ENCODE measurements around the gene PCDHA6.
"Not testable (repeated sequence)": the region's sequence is repeated elsewhere in the genome, so short reads cannot be mapped to it uniquely, and the experiment has no call there.

Gene PCDHA6

DNA sequence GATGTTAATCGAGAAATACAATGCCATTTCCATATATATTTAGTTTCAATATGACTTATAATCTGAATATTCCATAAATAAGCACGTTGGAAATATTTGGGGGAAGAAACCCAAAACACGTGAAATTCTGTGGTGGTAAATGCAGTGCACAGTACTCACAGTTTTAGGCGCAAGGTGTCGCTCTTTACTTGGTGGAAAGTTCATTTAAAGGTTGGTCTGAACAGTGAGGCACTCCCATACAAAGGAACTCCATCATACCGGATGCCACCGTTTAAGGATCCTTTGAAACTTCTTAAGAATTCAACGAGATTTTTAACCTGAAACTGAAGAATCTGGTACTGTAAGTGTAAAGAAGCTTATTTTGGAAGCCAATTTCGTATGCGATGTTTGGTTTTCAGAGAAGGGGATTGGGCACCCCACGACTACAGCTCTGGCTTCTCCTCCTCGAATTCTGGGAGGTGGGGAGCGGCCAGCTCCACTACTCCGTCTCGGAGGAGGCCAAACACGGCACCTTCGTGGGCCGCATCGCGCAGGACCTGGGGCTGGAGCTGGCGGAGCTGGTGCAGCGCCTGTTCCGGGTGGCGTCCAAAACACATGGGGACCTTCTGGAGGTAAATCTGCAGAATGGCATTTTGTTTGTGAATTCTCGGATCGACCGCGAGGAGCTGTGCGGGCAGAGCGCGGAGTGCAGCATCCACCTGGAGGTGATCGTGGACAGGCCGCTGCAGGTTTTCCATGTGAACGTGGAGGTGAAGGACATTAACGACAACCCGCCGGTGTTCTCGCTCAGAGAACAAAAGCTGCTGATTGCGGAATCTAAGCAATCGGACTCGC, 41.2 kb downstream of the PCDHA6 start, which contains the start of gene PCDHA11:
Gene PCDHA11, plus strand, starts transcription at position 237 of the 834 bp plus-strand sequence. Its CDS starts 147 bp downstream, at position 384.
- H3K36me3 Mint-ChIP-seq: no peaks in the 10 kb centered on the region
- DNase-seq (ENCODE audit: low spot score in 2 of 2) (no peak), ATAC-seq (ENCODE audit: low read depth) (no peak)
- H3K9me3 Mint-ChIP-seq: peaks cover 2% of the 10 kb centered on the region
- H3K4me1 Mint-ChIP-seq: no peaks in the 10 kb centered on the region
- H3K27me3 Mint-ChIP-seq: peaks cover 3% of the 10 kb centered on the region
- H3K27ac Mint-ChIP-seq: no peak within 1 kb of the TSS
- no peak within 1 kb of the TSS for H3K4me3 Mint-ChIP-seq

DNA sequence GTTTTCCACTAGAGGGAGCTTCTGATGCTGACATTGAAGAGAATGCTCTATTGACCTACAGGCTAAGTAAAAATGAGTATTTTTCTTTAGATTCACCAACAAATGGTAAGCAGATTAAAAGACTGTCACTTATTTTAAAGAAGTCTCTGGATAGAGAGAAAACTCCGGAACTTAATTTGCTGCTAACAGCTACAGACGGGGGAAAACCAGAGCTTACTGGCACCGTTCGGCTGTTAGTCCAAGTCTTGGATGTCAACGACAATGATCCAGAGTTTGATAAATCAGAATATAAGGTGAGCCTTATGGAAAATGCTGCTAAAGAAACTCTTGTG, 41.8 kb downstream of the PCDHA6 start:
- Mint-ChIP-seq H3K27me3 (peaks cover 6% of the 10 kb centered on the region), H3K36me3 (no peaks in the 10 kb centered on the region), H3K9me3 (peaks cover 2% of the 10 kb centered on the region), H3K27ac (no peak overlapping the region), H3K4me3 (no peak overlapping the region), H3K4me1 (no peaks in the 10 kb centered on the region)
- DNase-seq (ENCODE audit: low spot score in 2 of 2) (no peak), ATAC-seq (ENCODE audit: low read depth) (no peak)

DNA sequence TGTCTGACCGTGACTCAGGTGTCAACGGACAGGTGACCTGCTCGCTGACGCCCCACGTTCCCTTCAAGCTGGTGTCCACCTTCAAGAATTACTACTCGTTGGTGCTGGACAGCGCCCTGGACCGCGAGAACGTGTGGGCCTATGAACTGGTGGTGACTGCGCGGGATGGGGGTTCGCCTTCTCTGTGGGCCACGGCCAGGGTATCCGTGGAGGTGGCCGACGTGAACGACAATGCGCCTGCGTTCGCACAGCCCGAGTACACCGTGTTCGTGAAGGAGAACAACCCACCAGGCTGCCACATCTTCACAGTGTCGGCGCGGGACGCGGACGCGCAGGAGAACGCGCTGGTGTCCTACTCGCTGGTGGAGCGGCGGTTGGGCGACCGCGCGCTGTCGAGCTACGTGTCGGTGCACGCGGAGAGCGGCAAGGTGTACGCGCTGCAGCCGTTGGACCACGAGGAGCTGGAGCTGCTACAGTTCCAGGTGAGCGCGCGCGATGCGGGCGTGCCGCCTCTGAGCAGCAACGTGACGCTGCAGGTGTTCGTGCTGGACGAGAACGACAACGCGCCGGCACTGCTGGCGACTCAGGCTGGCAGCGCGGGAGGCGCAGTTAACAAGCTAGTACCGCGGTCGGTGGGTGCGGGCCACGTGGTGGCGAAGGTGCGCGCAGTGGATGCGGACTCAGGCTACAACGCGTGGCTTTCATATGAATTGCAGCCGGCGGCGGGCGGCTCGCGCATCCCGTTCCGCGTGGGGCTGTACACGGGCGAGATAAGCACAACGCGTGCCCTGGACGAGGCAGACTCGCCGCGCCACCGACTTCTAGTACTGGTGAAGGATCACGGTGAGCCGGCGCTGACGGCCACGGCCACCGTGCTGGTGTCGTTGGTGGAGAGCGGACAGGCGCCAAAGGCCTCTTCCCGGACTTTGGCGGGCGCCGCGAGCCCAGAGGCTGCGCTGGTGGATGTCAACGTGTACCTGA, 42.8 kb downstream of the PCDHA6 start:
- no peak overlapping the region for H3K4me3 Mint-ChIP-seq
- no peaks in the 10 kb centered on the region for H3K36me3 Mint-ChIP-seq
- peaks cover 6% of the 10 kb centered on the region for H3K27me3 Mint-ChIP-seq
- ATAC-seq (ENCODE audit: low read depth) (no peak), DNase-seq (ENCODE audit: low spot score in 2 of 2) (no peak)
- no peak overlapping the region for H3K27ac Mint-ChIP-seq
- H3K9me3 Mint-ChIP-seq: peaks cover 2% of the 10 kb centered on the region
- no peaks in the 10 kb centered on the region for H3K4me1 Mint-ChIP-seq

DNA sequence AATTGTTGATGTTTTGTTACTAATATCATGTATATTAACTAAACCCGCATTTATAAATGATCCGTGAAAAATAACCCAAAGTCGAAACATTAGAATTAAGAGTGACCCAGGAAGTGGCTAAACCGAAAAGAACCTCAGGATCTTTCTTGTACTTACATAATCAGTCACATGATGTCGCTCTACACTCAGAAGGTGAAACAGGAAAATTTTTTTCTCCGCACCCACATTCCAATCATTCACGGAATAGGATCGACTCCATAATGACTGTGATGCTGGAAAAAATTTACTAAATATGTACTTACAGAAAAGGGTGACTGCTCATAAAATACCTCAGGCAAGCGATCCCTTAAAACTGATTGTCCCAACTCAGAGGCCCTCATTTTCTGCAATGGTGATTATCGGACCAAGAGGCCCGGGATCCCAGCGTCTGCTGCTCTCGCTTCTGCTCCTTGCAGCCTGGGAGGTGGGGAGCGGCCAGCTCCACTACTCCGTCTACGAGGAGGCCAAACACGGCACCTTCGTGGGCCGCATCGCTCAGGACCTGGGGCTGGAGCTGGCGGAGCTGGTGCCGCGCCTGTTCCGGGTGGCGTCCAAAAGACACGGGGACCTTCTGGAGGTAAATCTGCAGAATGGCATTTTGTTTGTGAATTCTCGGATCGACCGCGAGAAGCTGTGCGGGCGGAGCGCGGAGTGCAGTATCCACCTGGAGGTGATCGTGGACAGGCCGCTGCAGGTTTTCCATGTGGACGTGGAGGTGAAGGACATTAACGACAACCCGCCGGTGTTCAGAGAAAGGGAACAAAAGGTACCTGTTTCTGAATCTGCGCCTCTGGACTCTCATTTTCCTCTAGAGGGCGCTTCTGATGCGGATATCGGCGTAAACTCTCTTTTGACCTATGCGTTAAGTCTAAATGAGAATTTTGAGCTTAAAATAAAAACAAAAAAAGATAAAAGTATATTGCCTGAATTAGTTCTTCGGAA, 47.6 kb downstream of the PCDHA6 start, which contains the start of gene PCDHA12:
Gene PCDHA12, plus strand, starts transcription at position 224 of the 981 bp plus-strand sequence. Its CDS starts 165 bp downstream, at position 389.
- no peak within 1 kb of the TSS for H3K27ac Mint-ChIP-seq
- no peaks in the 10 kb centered on the region for H3K36me3 Mint-ChIP-seq
- H3K4me1 Mint-ChIP-seq: no peaks in the 10 kb centered on the region
- peaks cover 10% of the 10 kb centered on the region for H3K27me3 Mint-ChIP-seq
- ATAC-seq (ENCODE audit: low read depth) (no peak), DNase-seq (ENCODE audit: low spot score in 2 of 2) (no peak)
- peaks cover 4% of the 10 kb centered on the region for H3K9me3 Mint-ChIP-seq
- H3K4me3 Mint-ChIP-seq: no peak within 1 kb of the TSS

DNA sequence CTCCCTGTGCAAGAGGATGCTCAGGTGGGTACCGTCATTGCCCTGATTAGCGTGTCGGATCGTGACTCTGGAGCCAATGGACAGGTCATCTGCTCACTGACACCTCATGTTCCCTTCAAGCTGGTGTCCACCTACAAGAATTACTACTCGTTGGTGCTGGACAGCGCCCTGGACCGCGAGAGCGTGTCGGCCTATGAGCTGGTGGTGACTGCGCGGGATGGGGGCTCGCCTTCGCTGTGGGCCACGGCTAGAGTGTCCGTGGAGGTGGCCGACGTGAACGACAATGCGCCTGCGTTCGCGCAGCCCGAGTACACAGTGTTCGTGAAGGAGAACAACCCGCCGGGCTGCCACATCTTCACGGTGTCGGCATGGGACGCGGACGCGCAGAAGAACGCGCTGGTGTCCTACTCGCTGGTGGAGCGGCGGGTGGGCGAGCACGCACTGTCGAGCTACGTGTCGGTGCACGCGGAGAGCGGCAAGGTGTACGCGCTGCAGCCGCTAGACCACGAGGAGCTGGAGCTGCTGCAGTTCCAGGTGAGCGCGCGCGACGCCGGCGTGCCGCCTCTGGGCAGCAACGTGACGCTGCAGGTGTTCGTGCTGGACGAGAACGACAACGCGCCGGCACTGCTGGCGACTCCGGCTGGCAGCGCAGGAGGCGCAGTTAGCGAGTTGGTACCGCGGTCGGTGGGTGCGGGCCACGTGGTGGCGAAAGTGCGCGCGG, 48.9 kb downstream of the PCDHA6 start:
- DNase-seq (ENCODE audit: low spot score in 2 of 2); H3K27ac Mint-ChIP-seq; H3K4me3 Mint-ChIP-seq; H3K9me3 Mint-ChIP-seq; ATAC-seq (ENCODE audit: low read depth); H3K36me3 Mint-ChIP-seq; H3K4me1 Mint-ChIP-seq: not testable (repeated sequence)
- H3K27me3 Mint-ChIP-seq: peaks cover 14% of the 10 kb centered on the region

DNA sequence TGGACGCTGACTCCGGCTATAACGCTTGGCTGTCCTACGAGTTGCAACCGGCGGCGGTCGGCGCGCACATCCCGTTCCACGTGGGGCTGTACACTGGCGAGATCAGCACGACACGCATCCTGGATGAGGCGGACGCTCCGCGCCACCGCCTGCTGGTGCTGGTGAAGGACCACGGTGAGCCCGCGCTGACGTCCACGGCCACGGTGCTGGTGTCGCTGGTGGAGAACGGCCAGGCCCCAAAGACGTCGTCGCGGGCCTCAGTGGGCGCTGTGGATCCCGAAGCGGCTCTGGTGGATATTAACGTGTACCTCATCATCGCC, 49.5 kb downstream of the PCDHA6 start:
- Mint-ChIP-seq H3K9me3 (peaks cover 7% of the 10 kb centered on the region), H3K36me3 (no peaks in the 10 kb centered on the region), H3K27ac (no peak overlapping the region), H3K4me3 (no peak overlapping the region), H3K4me1 (no peaks in the 10 kb centered on the region), H3K27me3 (peaks cover 14% of the 10 kb centered on the region)
- no peak for ATAC-seq (ENCODE audit: low read depth)
- no peak for DNase-seq (ENCODE audit: low spot score in 2 of 2)
